GM19193 (cell line): Measurements from ENCODE around the gene PODNL1.

Source experiments
- POLR2A ChIP-seq: IDR thresholded peaks from 4 replicates; pipeline ENCODE4 v1.6.1; 2011; ENCODE audit not compliant: insufficient read depth, insufficient read length; ENCODE audit errors: extremely low read depth

PODNL1 gene

GRCh38 chr19:13899912-13900584, 38.2 kb downstream of the PODNL1 start:
- TF ChIP-seq POLR2A, result no peak

DNA sequence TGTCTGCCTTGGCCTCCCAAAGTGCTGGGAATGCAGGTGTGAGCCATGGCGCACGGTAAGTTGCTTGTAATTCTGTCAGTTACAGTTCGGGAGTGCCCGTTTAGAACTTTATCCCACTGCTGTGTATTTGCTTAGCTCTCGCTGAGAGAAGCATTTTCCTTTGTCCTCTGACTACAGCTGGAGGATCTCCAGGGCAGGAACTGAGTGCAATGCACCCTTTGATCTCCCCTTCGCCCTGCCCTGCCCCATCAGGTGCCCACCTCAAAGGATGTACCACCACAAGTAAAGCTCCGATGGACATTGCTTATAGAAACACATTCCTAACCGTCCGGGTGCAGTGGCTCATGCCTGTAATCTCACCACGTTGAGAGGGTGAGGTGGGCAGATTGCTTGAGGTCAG, 38.8 kb downstream of the PODNL1 start:
- TF ChIP-seq POLR2A, result no peak

GRCh38 chr19:13896227-13896626, 42.0 kb downstream of the PODNL1 start:
- no peak for TF ChIP-seq POLR2A

- TF ChIP-seq POLR2A, result no peak
Measured at GRCh38 chr19:13894552-13894951, 43.7 kb downstream of the PODNL1 start.

- no peak for TF ChIP-seq POLR2A
Measured at GRCh38 chr19:13892870-13893269, 45.3 kb downstream of the PODNL1 start.

GRCh38 chr19:13890136-13890535, 48.1 kb downstream of the PODNL1 start:
- TF ChIP-seq POLR2A, result no peak

GRCh38 chr19:13888281-13888680, 49.9 kb downstream of the PODNL1 start:
- TF ChIP-seq POLR2A, result no peak

- TF ChIP-seq POLR2A, result no peak
Measured at GRCh38 chr19:13887517-13887916, 50.7 kb downstream of the PODNL1 start.

DNA sequence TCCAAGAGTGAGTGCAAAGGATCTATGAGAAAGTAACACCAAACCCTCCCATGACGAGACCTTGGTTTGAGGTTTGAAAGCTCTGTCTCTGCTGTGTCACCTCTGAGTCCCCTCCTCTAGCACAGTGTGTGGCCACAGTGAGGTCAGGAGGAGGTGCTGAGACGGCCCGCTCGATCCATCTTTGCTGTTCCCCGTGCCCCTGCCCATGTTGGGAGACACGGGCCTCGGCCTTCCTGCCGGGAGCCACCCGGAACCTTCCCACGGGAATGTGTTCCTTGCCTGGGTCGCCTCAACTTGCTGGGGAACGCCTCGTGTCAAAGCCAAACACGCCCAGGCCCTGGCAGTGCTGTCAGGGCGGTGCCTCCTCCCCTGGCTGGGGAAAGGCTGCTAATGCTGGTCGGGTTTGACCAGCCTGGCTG, 51.2 kb downstream of the PODNL1 start:
- no peak for TF ChIP-seq POLR2A

GRCh38 chr19:13885826-13886365, 52.3 kb downstream of the PODNL1 start:
- no peak for TF ChIP-seq POLR2A

GRCh38 chr19:13884726-13885591, 53.3 kb downstream of the PODNL1 start:
- no peak for TF ChIP-seq POLR2A

DNA sequence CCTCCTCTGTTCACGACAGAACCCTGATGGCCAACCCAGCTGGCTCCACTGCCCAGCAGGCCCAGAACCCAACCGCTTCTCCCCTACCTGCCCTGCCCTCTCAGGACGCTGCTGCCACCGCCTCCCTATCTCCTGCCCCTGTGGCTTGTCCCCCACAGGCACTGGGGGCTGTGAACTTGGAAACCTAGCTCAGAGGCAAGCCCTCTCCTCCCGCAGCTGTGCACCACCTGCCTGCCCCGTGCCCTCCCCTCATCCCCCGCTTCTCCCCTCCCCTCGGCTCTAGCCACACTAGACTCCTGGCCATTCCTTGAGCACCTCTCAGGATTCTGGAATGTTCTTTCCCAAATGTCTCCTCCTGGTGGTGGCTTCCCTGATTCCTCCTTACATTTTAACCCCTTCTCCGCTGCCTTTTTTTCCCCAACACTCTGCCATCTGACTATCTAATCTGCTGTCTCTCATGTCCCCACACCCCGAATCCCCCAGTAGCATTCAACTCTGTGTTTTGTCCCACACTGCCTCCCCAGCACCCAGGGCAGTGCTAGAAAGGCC, 54.6 kb downstream of the PODNL1 start:
- TF ChIP-seq POLR2A, result no peak

DNA sequence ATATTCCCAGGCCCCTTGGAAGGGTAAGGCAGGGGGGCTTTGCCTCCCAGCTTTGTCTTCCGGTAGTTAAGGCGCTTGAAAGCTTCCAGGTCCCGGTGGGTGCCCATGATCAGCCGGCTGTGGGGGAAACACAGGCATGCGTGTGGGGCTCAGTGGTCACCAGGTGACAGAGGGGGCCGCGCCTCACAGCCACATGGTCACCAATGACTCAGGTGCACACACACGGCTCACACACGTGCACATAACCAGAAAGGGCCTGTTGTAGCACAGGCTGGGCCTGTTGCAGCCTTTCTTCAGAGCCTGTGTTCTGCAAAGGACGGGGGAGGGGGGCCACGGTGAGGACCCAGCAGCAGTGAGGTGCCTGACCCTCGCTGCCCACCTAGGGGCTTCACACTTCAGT, 55.4 kb downstream of the PODNL1 start:
- no peak for TF ChIP-seq POLR2A

- no peak for TF ChIP-seq POLR2A
Measured at GRCh38 chr19:13882419-13882795, 55.8 kb downstream of the PODNL1 start.

DNA sequence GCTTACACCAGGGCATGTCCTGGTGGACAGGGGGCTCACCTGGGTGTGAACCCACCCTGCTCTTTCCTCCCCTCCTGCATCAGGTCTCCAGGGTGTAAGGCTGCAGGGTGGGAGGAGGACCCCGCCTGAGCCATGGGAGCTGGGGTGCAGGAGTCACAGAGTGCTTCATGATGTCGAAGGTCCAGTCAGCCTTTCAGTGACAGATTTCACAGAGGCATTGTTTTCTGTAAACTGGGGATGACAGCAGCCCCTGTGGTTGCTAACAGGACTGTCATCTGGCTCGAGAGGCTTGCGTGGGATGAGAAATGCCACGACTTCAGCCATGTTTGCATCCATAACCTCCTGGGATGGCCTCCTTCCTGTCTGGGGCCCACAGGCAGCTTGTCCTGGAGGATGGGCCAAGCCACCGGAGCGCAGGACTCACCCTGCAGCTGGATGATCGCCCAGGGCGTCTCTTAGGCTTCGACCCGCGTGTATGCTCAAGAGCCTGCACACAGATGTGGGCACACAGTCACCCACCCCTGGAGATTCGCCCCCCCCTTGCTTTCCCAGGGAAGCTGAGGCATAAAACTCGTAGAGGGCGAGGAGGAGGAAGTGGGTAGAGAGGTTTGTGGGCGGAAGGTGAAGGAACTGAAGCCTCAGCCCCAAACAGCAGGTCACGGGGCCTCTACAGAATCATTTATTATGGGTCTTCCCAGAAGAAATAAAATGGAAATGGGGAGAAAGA, 56.4 kb downstream of the PODNL1 start:
- TF ChIP-seq POLR2A, result no peak
